Measurements from ENCODE around the gene ZNF276. TPM values are rescaled to one million over a fixed set of nuclear protein-coding genes. Genes with fewer than 3 reads are reported as not detected.
A peak's percentile ranks its signal among the peaks of the same experiment; 100 is the strongest.
"Not testable (repeated sequence)": the region's sequence is repeated elsewhere in the genome, so short reads cannot be mapped to it uniquely, and the experiment has no call there.

The ZNF276 gene
- total RNA-seq, 1 donor from 2014 or later: 14.9 TPM

DNA sequence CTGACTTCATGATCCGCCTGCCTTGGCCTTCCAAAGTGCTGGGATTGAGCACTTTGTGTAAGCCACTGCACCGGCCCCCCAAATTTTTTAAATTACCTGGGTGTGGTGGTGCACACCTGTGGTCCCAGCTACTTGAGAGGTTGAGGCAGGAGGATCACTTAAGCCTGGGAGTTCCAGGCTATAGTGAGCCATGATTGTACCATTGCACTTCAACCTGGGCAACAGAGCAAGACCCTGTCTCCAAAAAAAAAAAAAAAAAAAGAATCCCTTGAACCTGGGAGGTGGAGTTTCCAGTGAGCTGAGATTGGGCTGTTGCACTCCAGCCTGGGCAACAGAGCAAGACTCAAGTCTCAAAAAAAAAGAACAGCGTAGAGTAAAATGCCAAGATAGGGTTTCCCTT is 15.2 kb downstream of the ZNF276 start:
- DNase-seq (ENCODE audit: low spot score): no peak

DNA sequence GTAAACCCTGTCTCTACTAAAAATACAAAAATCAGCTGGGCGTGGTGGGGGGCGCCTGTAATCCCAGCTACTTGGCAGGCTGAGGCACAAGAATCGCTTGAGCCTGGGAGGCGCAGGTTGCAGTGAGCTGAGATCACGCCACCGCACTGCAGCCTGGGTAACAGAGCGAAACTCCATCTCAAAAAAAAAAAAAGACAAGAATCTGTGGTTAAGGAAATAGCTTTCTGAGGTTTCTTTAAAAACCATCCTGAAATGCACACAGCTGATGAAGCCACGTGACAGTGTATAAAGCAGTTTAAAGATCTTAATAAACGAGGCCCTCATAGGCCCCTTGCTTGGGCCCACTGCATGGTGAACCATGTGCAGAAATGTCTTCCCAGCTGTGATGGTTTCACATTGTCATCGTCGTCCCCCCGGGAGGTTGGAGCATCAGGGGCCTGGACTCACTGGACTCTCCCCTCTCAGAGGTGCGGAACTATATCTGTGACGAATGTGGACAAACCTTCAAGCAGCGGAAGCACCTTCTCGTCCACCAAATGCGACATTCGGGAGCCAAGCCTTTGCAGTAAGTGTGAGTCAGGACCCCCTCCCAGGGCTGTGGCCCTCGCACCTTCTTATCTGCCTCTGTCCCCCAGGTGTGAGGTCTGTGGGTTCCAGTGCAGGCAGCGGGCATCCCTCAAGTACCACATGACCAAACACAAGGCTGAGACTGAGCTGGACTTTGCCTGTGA is 16.2 kb downstream of the ZNF276 start:
- no peak for DNase-seq (ENCODE audit: low spot score)

DNA sequence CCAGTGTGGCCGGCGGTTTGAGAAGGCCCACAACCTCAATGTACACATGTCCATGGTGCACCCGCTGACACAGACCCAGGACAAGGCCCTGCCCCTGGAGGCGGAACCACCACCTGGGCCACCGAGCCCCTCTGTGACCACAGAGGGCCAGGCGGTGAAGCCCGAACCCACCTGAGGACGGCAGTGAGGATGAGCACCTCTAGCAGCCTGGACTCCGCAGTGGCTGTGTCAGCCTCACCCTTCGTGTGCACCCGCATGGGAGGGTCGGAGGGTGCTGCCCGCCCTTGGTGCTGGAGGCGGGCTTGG is 16.7 kb downstream of the ZNF276 start:
- no peak for DNase-seq (ENCODE audit: low spot score)

DNA sequence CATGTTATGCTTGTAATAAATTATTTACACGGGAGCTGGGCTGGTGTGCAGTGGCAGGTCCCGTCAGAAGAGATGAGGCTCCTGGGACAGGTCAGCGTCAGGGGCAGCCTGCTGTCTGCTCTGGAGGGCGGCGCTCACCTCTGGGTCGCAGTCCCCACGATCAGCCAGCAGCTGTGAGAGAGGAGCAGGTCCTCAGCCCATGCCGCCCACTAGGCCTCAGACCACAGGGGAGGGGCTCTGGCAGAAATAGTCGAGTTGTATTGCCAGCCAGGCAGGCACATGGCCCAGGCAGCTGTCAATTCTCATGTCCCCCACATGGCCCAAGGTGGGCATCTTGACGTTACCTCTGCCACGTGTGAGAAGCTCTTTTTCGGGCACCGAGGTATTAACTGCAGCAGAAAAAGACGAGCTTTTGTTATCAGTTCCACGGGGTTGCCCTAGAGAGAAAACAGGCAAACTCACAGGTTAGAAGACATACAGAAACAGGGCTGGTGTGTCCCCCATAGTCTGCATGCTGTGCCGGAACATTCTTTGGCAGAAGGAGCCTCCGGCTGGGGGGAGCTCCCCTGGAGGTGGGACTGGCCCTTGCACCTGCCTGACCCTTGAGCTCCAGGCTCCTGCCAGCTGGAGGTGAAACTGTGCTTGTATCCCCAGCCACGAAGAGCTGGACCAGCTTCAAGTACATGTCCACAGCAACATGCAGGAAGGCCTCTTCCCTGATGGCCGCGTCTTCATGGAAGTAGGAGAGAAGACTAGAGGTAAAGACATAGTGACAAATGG is 17.4 kb downstream of the ZNF276 start:
- DNase-seq (ENCODE audit: low spot score): no peak

DNA sequence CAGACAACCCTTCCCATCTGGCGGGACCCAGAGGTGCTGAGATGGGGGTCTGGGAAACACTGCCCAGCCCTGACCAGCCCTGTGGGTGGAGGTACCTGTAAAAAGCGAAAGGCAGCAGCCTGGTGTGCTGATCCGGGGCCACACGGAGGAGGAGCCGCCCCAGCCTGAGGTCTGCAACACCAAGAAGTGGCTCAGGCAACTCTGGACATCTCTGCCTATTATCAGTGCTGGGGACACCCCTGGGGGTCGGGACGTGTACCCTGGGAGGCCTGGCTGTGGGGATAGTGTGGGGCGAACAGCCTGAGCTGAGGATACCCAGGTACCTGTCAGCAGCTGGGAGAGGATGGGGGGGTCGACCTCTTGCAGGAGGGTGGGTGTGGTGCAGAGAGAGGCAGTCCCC is 18.0 kb downstream of the ZNF276 start:
- DNase-seq (ENCODE audit: low spot score): no peak

DNA sequence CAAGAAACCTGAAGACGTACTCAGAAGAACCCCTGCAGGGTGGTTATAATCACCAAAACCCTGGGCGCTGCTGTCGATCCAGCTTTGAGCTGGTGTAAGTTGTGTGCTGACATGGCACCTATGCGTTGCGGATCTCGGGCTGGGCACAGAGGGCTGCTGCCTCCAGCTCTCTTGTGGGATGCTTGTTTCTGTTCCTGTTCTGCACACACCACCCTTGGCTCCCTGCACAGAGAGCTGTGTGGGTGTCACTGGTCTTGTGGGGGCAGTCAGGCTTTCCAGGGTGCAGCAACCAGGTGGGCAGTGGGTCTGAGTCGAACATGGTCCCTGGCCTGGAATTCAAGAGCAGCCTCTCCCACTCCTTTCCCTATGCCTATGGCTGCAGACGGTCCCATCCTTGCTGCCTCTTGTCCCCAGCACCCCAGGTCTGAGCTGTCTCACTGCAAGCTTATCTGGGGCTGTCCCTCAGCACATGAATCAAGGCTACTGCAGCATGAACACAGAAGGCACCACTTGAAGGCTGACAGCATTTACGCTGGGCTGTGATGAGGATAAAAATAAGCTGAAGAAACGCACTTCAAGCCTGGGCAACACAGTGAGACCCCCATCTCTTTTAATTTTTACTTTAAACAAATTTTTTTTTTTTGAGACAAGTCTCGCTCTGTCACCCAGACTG is 20.1 kb downstream of the ZNF276 start:
- no peak for DNase-seq (ENCODE audit: low spot score)

DNA sequence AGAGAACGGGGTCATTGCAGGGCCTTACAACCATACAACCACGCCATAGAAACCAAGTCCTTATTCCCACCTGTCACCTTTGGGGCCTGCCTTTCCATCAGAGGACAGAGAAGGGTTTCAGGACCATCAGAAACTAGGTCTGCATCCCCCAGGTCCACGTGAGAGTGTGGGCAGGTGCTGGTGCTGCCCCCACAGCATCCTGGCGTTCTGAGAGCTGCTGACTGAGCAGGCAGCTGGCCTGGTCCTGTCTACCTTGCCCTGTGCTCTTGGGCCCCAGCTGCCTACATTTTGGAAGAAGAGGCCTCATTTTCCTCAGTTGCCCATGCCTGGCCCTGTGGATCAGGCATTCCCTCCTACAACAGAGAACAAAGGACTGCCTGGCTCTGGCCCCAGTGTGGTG is 21.6 kb downstream of the ZNF276 start:
- no peak for DNase-seq (ENCODE audit: low spot score)

DNA sequence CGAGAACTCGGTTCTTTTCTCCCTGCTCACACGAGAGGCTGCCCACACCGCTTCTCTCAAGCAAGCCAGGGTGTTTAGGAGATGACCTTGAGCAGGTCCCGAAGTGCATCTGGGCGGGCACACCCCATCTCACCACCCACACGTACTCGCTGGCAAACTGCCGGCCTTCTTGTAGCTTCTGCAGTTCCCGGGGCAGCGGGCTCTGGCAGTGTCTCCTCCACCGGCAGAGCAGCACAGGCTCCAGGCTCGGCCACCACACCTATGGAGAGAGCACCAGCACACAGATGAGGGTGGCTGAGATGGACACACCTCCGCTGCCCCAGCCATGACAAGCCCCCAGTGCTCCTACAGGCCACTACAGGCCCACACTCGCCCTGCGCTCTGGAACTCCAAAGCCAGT is 23.5 kb downstream of the ZNF276 start:
- no peak for DNase-seq (ENCODE audit: low spot score)

DNA sequence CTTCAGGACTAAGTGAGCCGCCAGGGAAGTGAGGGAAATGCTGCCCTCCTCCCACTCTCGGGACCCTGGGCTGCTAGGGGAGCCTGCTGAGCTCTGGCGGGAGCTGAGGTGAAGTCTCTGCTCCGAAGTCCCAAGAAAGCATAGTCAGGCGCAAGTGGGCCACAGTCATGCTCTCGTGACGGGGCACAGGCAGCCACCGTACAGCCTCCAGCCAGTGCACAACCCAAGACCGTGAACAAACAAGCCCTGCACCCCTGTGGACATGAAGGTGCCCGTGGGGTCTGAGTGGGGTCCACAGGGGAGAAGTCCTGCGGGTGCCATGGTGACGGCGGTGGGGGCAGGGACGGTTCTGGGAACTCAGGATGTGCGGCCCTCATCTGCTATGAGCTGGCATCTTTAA is 24.7 kb downstream of the ZNF276 start:
- DNase-seq (ENCODE audit: low spot score): no peak

DNA sequence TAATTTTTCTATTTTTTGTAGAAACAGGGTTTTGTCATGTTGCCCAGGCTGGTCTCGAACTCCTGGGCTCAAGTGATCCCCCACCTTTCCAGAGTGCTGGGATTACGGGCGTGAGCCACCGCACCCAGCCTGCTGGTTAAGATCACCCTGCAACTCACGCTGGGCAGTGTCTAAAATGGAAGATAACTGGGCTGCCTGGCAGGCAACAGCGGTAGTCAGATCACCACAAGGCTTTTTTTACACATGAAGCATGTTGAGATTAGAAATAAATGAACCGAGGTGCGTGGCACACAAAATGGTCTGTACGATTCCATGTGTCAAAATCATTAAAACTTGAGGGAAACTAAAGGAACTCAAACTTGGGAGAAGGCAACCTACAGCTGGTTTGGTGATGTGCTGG is 26.7 kb downstream of the ZNF276 start:
- no peak for DNase-seq (ENCODE audit: low spot score)

DNA sequence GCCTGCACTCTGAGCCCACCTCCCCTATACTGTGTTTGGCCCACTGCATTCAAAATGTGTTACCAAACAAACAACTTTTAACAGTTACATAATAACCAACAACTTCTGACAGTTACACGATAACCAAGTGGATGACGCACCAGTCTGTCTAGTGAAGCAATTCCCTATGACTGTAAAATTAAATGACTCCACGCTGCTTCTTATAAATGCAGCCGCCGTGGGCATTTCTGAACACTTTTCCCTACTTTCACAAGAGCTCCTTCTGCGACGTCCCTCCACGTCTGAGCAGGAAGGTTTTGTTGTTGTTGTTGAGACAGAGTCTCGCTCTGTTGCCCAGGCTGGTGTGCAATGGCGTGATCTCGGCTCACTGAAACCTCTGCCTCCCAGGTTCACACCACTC is 27.6 kb downstream of the ZNF276 start:
- no peak for DNase-seq (ENCODE audit: low spot score)

DNA sequence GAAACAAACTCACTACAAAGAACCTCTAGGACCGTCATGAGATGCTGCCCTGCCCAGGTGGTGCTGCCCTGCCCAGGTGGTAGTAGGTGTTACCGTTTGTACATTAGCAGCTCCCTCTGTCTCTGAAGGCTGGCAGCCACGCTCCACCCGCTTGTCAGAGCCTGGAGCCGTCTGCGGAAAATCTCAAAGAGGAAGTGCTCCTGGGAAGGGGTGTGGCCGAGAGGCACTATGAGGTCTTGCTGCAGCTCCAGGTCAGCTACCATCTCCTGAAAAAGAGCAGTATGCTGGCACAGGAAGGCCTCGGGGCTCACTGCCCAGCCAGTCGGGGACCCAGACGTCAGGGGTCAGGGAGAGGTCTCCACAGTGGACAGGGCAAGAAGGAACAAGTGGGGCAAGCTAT is 28.3 kb downstream of the ZNF276 start:
- peak; percentile 16 for DNase-seq (ENCODE audit: low spot score)

DNA sequence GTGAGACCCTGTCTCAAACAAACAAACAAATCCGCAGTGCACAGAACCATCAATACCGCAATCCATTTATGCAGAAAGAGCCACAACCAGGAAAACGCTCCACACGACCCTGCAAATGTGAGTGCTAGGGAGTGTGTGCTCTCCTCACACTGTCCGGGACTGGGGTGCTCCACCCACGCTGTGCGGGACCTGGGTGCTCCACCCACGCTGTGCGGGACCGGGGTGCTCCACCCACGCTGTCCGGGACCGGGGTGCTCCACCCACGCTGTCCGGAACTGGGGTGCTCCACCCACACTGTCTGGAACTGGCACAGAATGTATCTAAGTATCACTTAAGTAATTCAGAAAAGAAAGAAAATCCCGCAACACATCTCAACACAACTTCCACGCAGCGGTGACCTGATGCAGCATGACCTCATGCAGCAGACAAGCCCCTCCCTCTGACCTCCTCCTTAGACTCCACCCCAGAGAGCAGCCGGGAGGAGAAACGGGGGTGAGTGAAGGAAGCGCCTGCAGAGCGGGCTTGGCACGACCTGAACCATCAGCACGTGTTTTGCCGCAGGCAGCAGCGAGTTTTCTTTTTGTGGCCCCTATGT is 38.5 kb downstream of the ZNF276 start:
- no peak for DNase-seq (ENCODE audit: low spot score)

DNA sequence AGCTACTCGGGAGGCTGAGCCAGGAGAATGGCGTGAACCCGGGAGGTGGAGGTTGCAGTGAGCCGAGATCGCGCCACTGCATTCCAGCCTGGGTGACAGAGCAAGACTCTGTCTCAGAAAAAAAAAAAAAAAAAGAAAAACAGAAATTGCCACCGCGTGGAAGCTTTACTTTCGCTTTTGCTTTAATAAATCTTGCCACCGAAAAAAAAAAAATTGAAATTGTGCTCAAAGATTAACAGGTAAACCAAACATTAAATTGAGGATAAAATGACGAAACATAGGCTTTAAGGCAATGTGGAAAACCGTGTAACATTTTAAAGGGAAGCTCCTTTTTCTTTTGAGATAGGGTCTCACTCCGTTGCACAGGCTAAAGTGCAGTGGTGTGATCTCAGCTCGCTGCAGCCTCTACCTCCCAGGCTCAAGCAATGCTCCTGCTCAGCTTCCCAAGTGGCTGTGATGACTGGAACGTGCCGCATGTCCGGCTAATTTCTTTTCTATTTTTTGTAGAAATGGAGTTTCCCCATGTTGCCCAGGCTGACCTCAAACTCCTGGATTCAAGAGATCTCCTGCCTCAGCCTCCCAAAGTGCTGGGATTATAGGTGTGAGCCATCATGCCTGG is 40.1 kb downstream of the ZNF276 start:
- no peak for DNase-seq (ENCODE audit: low spot score)

DNA sequence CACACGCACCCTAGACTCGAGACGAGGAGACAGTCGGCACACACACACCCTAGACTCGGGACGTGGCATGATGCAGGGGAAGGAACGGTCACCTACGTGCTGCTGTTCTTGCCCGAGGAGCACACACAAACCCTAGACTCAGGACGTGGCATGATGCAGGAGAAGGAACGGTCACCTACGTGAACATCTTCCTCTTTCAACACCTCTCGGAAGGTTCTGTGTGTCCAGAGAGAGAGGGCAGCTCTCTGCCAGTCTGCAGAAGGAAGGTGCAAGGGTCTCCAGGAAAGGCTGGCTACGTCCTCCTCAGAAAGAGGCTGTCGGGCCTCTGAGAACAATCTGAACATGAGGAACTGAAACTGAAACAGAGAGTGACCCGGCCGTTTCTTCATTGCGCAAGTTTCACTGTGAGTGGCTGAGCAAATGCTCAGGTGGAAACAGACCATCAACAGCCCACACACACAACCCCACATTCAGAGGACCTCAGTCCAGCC is 43.4 kb downstream of the ZNF276 start:
- peak; percentile 29 for DNase-seq (ENCODE audit: low spot score)

DNA sequence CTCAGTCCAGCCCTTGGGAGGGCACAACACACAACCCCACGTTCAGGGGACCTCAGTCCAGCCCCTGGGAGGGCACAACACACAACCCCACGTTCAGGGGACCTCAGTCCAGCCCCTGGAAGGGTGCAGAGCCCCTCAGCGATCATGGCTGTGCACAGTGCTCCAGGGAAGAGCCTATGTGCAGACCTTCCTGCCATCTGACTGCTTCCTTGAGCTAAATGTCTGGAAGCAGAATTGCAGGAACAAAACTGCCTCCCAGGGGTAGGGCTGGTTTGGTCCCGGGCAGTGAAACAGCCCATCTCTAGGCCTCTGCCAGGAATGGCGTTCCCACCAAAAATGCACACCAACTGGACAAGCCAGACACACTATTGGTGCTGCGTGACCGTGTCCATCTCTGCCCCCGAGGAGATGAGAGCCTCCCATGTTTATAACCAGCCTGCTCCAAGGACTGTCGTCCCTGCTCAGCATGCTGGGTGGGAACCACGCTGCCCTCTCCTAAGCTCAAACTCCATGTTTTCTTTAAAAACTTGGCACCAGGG is 44.0 kb downstream of the ZNF276 start:
- DNase-seq (ENCODE audit: low spot score): no peak

DNA sequence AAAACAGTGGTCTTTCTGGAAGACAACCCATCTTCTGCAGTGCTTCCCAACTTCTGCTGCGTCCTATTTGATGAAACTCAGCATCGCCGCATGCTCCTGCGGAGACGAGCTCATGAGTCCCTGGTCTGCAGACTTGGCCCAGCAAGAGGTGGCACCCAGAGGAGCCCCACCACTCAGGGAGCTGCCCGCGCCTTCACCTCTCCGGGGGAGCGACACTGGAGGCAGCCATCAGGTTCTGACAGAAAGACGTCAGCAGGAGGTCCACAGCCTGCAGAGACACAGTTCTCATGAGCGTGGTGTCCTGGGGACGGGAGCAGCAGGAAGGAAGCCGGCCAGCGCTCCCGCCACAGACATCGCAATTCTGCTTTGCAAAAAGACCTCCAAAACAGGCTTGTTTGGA is 49.0 kb downstream of the ZNF276 start:
- DNase-seq (ENCODE audit: low spot score): no peak

DNA sequence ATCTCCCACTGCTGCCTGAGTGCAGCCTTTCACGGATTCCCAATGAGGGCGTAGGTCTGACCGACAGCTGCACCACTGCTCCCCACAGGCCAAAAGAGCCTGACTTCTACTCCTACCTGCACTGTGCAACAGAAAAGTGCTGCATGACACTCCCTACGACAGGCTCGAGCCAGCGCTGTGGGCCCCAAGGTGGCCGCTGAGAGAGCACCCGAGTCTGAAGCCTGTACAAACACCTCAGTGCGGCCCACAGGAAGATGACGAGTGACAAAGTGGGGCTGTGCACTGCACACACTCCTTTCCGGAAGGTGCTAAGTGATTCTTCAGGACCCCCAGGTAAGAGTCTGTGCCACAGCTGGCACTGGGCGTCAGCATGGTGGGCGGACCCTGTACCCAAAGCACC is 53.9 kb downstream of the ZNF276 start:
- DNase-seq (ENCODE audit: low spot score): no peak

DNA sequence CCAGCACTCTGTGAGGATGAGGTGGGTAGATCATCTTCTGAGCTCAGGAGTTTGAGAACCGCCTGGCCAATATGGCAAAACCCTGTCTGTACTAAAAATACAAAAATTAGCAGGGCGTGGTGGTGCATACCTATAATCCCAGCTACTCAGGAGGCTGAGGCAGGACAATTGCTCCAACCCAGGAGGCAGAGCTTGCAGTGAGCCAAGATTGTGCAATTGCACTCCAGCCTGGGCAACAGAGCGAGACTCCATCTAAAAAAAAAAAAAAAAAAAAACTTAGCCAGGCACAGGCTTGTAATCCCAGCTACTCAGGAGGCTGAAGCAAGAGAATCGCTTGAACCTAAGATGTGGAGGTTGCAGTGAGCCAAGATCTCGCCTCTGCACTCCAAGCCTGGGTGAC is 56.9 kb downstream of the ZNF276 start:
- not testable (repeated sequence) for DNase-seq (ENCODE audit: low spot score)

DNA sequence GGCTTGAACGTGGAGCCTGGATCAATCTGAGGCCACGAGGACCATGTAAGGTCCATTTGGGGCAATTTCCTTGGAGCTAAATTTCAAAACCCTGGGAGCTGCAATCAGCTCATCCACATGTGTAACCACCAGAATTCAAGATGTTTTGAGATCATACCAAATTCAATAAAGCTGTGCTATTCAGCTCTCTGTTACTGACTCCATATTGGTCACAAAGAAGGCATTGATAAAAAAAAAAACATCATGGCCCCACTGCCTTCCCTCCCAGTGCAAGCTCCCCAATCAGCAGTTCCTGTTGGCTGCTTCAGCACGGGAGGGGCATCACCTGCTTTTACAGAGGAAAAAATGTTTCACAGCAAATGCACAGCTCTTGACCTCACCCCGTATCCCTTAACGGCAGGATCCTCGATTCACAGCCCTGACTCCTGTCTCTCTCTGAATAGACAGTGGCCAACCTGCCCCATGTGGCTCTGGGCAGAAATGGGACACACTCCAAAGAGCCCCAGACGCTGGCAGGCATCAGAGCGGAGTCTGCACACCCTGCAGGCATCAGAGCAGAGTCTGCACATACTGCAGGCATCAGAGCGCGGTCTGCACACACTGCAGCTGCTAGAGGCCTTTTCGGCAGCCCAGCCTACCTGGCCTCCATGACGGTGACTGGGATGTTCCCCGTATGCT is 58.0 kb downstream of the ZNF276 start:
- no peak for DNase-seq (ENCODE audit: low spot score)

DNA sequence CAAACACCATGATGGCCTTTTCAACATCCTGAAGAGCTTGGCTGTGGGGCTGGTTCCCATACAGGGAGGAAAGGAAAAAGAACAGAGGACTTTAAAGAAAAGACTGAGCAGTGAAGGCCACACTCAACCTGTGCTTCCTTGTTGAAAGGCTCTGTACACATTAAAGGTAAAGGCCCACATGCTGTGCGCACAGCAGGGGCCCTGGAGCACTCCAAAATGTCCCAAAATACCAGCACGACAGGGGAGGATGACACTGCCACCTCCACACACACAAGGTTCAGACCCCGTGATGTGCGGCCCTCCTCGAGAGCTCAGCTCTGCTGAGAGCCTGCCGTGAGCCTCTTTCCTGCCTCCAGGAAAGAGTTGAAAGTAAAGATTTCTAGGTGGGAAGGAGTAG is 58.6 kb downstream of the ZNF276 start:
- no peak for DNase-seq (ENCODE audit: low spot score)
